C4-2B (cell line): Measurements from ENCODE around the gene IFNGR2.

Source experiments
- CTCF ChIP-seq: fragments of 450-650 bp; conservative IDR thresholded peaks from 2 replicates; pipeline ENCODE4 v1.5.1; 2017; ENCODE audit warnings: mild to moderate bottlenecking
- ZFX ChIP-seq: fragments of 450-650 bp; IDR thresholded peaks from 2 replicates; pipeline ENCODE4 v1.6.1; 2017

GRCh38 chr21:33360281-33360680 lies 42.9 kb upstream of the IFNGR2 start:
- no peak for TF ChIP-seq CTCF
- TF ChIP-seq ZFX: no peak
